ENCODE measurements around the gene SHISA6.

SHISA6 gene

DNA sequence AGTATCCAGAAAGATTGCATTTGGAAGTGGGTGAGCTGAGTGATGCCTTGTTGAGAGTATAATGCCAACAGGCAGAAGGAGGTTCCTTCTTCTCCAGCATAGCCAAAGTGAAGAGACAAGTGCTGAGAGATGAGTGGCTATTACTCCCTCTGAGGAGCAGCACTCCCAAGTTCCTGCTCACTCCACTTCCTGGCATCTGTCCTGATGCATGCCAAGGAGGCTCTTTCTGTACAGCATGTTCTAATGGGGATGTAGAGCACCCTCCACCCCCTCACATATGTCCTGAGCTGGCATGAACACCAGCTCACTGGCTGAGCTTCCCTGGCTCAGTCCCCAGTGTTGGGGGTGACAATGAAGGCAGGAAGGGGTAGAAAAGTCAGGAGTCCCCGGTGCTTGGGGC is 313.0 kb downstream of the SHISA6 start:
- H3K18ac ChIP-seq (ENCODE audit: low read length): no peak overlapping the region
- H3K4ac ChIP-seq (ENCODE audit: low read depth, low read length): no peak overlapping the region
- no peak overlapping the region for H2BK120ac ChIP-seq (ENCODE audit: low read depth, low read length)
- H4K8ac ChIP-seq (ENCODE audit: low read depth, low read length): no peak overlapping the region
- no peak overlapping the region for H4K5ac ChIP-seq (ENCODE audit: low read length)
- WGBS (ENCODE audit: extremely low coverage, insufficient coverage, low lambda C conversion rate): no CpG with 5 or more reads among the region's 1 CpG
- H3K56ac ChIP-seq (ENCODE audit: low read length): no peak overlapping the region
- H3K27me3 ChIP-seq (ENCODE audit: insufficient read depth, low read length, poor library complexity): no peaks in the 10 kb centered on the region
- H3K79me2 ChIP-seq (ENCODE audit: control insufficient read depth, insufficient read depth, low read length): no peaks in the 10 kb centered on the region
- H2BK5ac ChIP-seq (ENCODE audit: low read length): no peak overlapping the region
- no peak overlapping the region for H3K4me3 ChIP-seq (ENCODE audit: low read length)
- DNase-seq: no peak
- H3K23ac ChIP-seq (ENCODE audit: low read length): no peak overlapping the region
- H2AK5ac ChIP-seq (ENCODE audit: low read length): no peak overlapping the region
- no peak overlapping the region for H3K27ac ChIP-seq (ENCODE audit: low read depth, low read length)
- no peaks in the 10 kb centered on the region for H3K4me1 ChIP-seq (ENCODE audit: control insufficient read depth, low read depth, low read length)
- no peak overlapping the region for H2BK15ac ChIP-seq (replicated peaks; ENCODE audit: low read depth)
- no peaks in the 10 kb centered on the region for H3K36me3 ChIP-seq (ENCODE audit: control insufficient read depth, insufficient read depth, low read length)
- no peak overlapping the region for H3K9ac ChIP-seq (ENCODE audit: low read length)
- H3K79me1 ChIP-seq (ENCODE audit: low read length): no peaks in the 10 kb centered on the region
- no peak overlapping the region for H3K4me2 ChIP-seq (ENCODE audit: low read length)

DNA sequence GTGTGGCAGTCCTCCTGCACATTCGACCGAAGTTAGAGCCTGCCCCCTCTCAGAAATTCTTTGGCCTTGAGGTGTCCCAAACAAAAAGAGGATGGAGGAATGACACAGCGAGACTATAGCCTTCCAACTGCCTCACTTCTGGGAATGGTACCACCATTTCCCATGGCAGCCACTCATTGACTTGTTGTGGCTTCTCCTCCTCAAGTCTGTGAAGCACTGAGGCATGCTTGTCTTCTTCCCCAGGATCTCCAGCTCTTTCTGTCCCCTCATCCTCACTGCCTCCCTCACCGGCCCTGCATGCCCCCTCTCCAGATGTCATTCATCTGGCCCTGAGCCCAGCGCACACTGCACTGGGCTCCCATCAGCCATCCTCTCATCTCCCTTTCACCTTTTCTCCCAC is 313.5 kb downstream of the SHISA6 start:
- Histone ChIP-seq H4K8ac (ENCODE audit: low read depth, low read length) (no peak overlapping the region), H3K9ac (ENCODE audit: low read length) (no peak overlapping the region), H2AK5ac (ENCODE audit: low read length) (no peak overlapping the region), H2BK5ac (ENCODE audit: low read length) (no peak overlapping the region), H4K5ac (ENCODE audit: low read length) (no peak overlapping the region), H3K18ac (ENCODE audit: low read length) (no peak overlapping the region), H3K4me3 (ENCODE audit: low read length) (no peak overlapping the region), H3K23ac (ENCODE audit: low read length) (no peak overlapping the region), H3K4me1 (ENCODE audit: control insufficient read depth, low read depth, low read length) (peaks cover 2% of the 10 kb centered on the region), H3K27me3 (ENCODE audit: insufficient read depth, low read length, poor library complexity) (no peaks in the 10 kb centered on the region), H3K56ac (ENCODE audit: low read length) (no peak overlapping the region), H3K27ac (ENCODE audit: low read depth, low read length) (no peak overlapping the region), H3K79me2 (ENCODE audit: control insufficient read depth, insufficient read depth, low read length) (no peaks in the 10 kb centered on the region), H3K4ac (ENCODE audit: low read depth, low read length) (no peak overlapping the region), H3K36me3 (ENCODE audit: control insufficient read depth, insufficient read depth, low read length) (no peaks in the 10 kb centered on the region), H3K4me2 (ENCODE audit: low read length) (no peak overlapping the region), H2BK120ac (ENCODE audit: low read depth, low read length) (no peak overlapping the region), H2BK15ac (replicated peaks; ENCODE audit: low read depth) (no peak overlapping the region), H3K79me1 (ENCODE audit: low read length) (no peaks in the 10 kb centered on the region)
- no peak for DNase-seq
- WGBS (ENCODE audit: extremely low coverage, insufficient coverage, low lambda C conversion rate): no CpG with 5 or more reads among the region's 5 CpGs

DNA sequence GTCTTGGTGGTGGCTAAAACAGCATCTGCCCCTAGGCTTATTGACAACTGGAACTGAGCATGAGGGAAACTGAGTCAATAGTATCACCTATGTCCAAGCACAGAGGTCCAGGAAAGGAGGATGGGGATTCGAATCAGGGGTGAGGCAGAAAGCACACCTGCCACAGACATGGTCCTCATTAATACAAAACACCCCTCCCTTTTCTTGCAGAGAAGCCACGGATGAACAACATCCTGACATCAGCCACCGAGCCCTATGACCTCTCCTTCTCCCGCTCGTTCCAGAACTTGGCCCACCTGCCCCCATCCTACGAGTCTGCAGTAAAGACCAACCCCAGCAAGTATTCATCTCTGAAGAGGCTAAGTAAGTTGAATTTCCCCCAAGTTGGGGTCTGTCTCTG is 314.5 kb downstream of the SHISA6 start:
- no peak overlapping the region for H3K23ac ChIP-seq (ENCODE audit: low read length)
- H3K27me3 ChIP-seq (ENCODE audit: insufficient read depth, low read length, poor library complexity): no peaks in the 10 kb centered on the region
- no peak overlapping the region for H3K18ac ChIP-seq (ENCODE audit: low read length)
- no peak overlapping the region for H2AK5ac ChIP-seq (ENCODE audit: low read length)
- no peak overlapping the region for H2BK120ac ChIP-seq (ENCODE audit: low read depth, low read length)
- H3K36me3 ChIP-seq (ENCODE audit: control insufficient read depth, insufficient read depth, low read length): no peaks in the 10 kb centered on the region
- H2BK15ac ChIP-seq (replicated peaks; ENCODE audit: low read depth): no peak overlapping the region
- no peaks in the 10 kb centered on the region for H3K79me1 ChIP-seq (ENCODE audit: low read length)
- no peak overlapping the region for H4K5ac ChIP-seq (ENCODE audit: low read length)
- H3K4me1 ChIP-seq (ENCODE audit: control insufficient read depth, low read depth, low read length): peaks cover 3% of the 10 kb centered on the region
- no peak overlapping the region for H2BK5ac ChIP-seq (ENCODE audit: low read length)
- DNase-seq: no peak
- no peak overlapping the region for H3K4me3 ChIP-seq (ENCODE audit: low read length)
- no peak overlapping the region for H3K4me2 ChIP-seq (ENCODE audit: low read length)
- no peak overlapping the region for H3K9ac ChIP-seq (ENCODE audit: low read length)
- no CpG with 5 or more reads among the region's 6 CpGs for WGBS (ENCODE audit: extremely low coverage, insufficient coverage, low lambda C conversion rate)
- H3K4ac ChIP-seq (ENCODE audit: low read depth, low read length): no peak overlapping the region
- no peak overlapping the region for H3K27ac ChIP-seq (ENCODE audit: low read depth, low read length)
- H4K8ac ChIP-seq (ENCODE audit: low read depth, low read length): no peak overlapping the region
- no peaks in the 10 kb centered on the region for H3K79me2 ChIP-seq (ENCODE audit: control insufficient read depth, insufficient read depth, low read length)
- no peak overlapping the region for H3K56ac ChIP-seq (ENCODE audit: low read length)

GRCh38 chr17:11557727-11558452 is 316.9 kb downstream of the SHISA6 start:
- Histone ChIP-seq H4K8ac (ENCODE audit: low read depth, low read length) (no peak overlapping the region), H3K9ac (ENCODE audit: low read length) (no peak overlapping the region), H3K23ac (ENCODE audit: low read length) (no peak overlapping the region), H3K27me3 (ENCODE audit: insufficient read depth, low read length, poor library complexity) (no peaks in the 10 kb centered on the region), H3K56ac (ENCODE audit: low read length) (no peak overlapping the region), H3K4me2 (ENCODE audit: low read length) (no peak overlapping the region), H3K4me3 (ENCODE audit: low read length) (no peak overlapping the region), H2BK120ac (ENCODE audit: low read depth, low read length) (no peak overlapping the region), H3K18ac (ENCODE audit: low read length) (no peak overlapping the region), H3K27ac (ENCODE audit: low read depth, low read length) (no peak overlapping the region), H3K79me2 (ENCODE audit: control insufficient read depth, insufficient read depth, low read length) (no peaks in the 10 kb centered on the region), H3K79me1 (ENCODE audit: low read length) (no peaks in the 10 kb centered on the region), H3K4ac (ENCODE audit: low read depth, low read length) (no peak overlapping the region), H2AK5ac (ENCODE audit: low read length) (no peak overlapping the region), H2BK5ac (ENCODE audit: low read length) (no peak overlapping the region), H2BK15ac (replicated peaks; ENCODE audit: low read depth) (no peak overlapping the region), H3K36me3 (ENCODE audit: control insufficient read depth, insufficient read depth, low read length) (no peaks in the 10 kb centered on the region), H3K4me1 (ENCODE audit: control insufficient read depth, low read depth, low read length) (peaks cover 3% of the 10 kb centered on the region), H4K5ac (ENCODE audit: low read length) (no peak overlapping the region)
- WGBS (ENCODE audit: extremely low coverage, insufficient coverage, low lambda C conversion rate): no CpG with 5 or more reads among the region's 46 CpGs
- no peak for DNase-seq

DNA sequence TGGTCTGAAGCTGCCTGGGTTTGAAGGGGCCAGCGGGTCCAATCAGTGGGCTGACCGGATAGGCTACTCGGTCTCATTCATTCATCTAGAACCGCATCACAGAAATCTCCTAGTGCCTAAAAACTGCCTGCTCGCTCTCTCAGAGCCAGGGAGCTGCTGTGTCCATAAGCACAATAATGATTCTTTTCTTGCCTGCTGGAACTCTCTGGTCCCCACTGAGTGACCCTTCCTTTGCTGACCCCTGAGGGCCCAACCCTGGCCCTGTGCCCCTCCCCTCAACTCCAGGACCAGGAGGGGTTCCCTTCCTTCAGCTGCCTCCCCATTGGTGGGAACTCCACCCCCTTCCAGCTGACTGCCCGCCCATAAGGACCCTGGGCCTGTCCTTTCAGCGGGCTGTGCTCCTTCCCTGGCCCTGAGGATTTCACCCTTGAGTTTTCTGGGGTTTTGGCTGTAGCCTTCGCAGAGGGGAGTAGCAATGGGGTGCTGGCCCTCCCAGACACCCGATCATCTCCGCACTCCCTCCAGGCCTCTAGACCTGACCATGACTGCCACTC is 317.7 kb downstream of the SHISA6 start:
- no peak overlapping the region for H3K18ac ChIP-seq (ENCODE audit: low read length)
- no peak overlapping the region for H2BK15ac ChIP-seq (replicated peaks; ENCODE audit: low read depth)
- no peaks in the 10 kb centered on the region for H3K79me2 ChIP-seq (ENCODE audit: control insufficient read depth, insufficient read depth, low read length)
- no CpG with 5 or more reads among the region's 10 CpGs for WGBS (ENCODE audit: extremely low coverage, insufficient coverage, low lambda C conversion rate)
- H3K4me1 ChIP-seq (ENCODE audit: control insufficient read depth, low read depth, low read length): peaks cover 3% of the 10 kb centered on the region
- H3K4ac ChIP-seq (ENCODE audit: low read depth, low read length): no peak overlapping the region
- no peak overlapping the region for H4K5ac ChIP-seq (ENCODE audit: low read length)
- no peak overlapping the region for H3K27ac ChIP-seq (ENCODE audit: low read depth, low read length)
- H2BK5ac ChIP-seq (ENCODE audit: low read length): no peak overlapping the region
- H3K36me3 ChIP-seq (ENCODE audit: control insufficient read depth, insufficient read depth, low read length): no peaks in the 10 kb centered on the region
- H2AK5ac ChIP-seq (ENCODE audit: low read length): no peak overlapping the region
- H3K23ac ChIP-seq (ENCODE audit: low read length): no peak overlapping the region
- no peak for DNase-seq
- H4K8ac ChIP-seq (ENCODE audit: low read depth, low read length): no peak overlapping the region
- no peak overlapping the region for H3K4me3 ChIP-seq (ENCODE audit: low read length)
- no peaks in the 10 kb centered on the region for H3K27me3 ChIP-seq (ENCODE audit: insufficient read depth, low read length, poor library complexity)
- no peaks in the 10 kb centered on the region for H3K79me1 ChIP-seq (ENCODE audit: low read length)
- H3K4me2 ChIP-seq (ENCODE audit: low read length): no peak overlapping the region
- no peak overlapping the region for H3K56ac ChIP-seq (ENCODE audit: low read length)
- no peak overlapping the region for H3K9ac ChIP-seq (ENCODE audit: low read length)
- H2BK120ac ChIP-seq (ENCODE audit: low read depth, low read length): no peak overlapping the region

GRCh38 chr17:11559601-11560000 is 318.6 kb downstream of the SHISA6 start:
- no peak overlapping the region for H4K5ac ChIP-seq (ENCODE audit: low read length)
- no peak overlapping the region for H3K56ac ChIP-seq (ENCODE audit: low read length)
- no peak overlapping the region for H2BK120ac ChIP-seq (ENCODE audit: low read depth, low read length)
- H2AK5ac ChIP-seq (ENCODE audit: low read length): no peak overlapping the region
- H4K8ac ChIP-seq (ENCODE audit: low read depth, low read length): no peak overlapping the region
- H3K79me1 ChIP-seq (ENCODE audit: low read length): no peaks in the 10 kb centered on the region
- no peak overlapping the region for H2BK15ac ChIP-seq (replicated peaks; ENCODE audit: low read depth)
- H3K79me2 ChIP-seq (ENCODE audit: control insufficient read depth, insufficient read depth, low read length): no peaks in the 10 kb centered on the region
- H3K4me1 ChIP-seq (ENCODE audit: control insufficient read depth, low read depth, low read length): peaks cover 3% of the 10 kb centered on the region
- no peak for DNase-seq
- WGBS (ENCODE audit: extremely low coverage, insufficient coverage, low lambda C conversion rate): no CpG with 5 or more reads among the region's 7 CpGs
- H3K4me3 ChIP-seq (ENCODE audit: low read length): no peak overlapping the region
- H3K36me3 ChIP-seq (ENCODE audit: control insufficient read depth, insufficient read depth, low read length): no peaks in the 10 kb centered on the region
- no peak overlapping the region for H3K4ac ChIP-seq (ENCODE audit: low read depth, low read length)
- H3K18ac ChIP-seq (ENCODE audit: low read length): no peak overlapping the region
- H3K9ac ChIP-seq (ENCODE audit: low read length): no peak overlapping the region
- no peak overlapping the region for H3K27ac ChIP-seq (ENCODE audit: low read depth, low read length)
- H3K27me3 ChIP-seq (ENCODE audit: insufficient read depth, low read length, poor library complexity): no peaks in the 10 kb centered on the region
- no peak overlapping the region for H3K4me2 ChIP-seq (ENCODE audit: low read length)
- H2BK5ac ChIP-seq (ENCODE audit: low read length): no peak overlapping the region
- no peak overlapping the region for H3K23ac ChIP-seq (ENCODE audit: low read length)
